Gastrocnemius medialis (tissue), 4 donors: ENCODE data around the gene KRTAP10-7. TPM values are rescaled to one million over a fixed set of nuclear protein-coding genes. Genes with fewer than 3 reads are reported as not detected.
"Not testable (repeated sequence)": the region's sequence is repeated elsewhere in the genome, so short reads cannot be mapped to it uniquely, and the experiment has no call there.

ENCODE experiments used
- ATAC-seq, 2 donors: fragments of 150-250 bp; one replicate each; pipeline ENCODE4 v1.9.1; 2016
- DNase-seq, 2 donors: peaks; one replicate each; pipeline ENCODE4 v3.0.0-alpha.2; 2019
- H3K27ac ChIP-seq, 4 donors: fragments of 200-600 bp; sonication (generic); 1 replicate in 1 of 4; 2 replicates in 3 of 4; pipeline ENCODE4 v1.5.1; 2016 to 2018; ENCODE audit warnings: mild to moderate bottlenecking in 2 of 4, moderate library complexity in 1 of 4
- H3K27me3 ChIP-seq, 3 donors: fragments of 200-600 bp; sonication (generic) in 2 of 3; 1 replicate in 1 of 3; 2 replicates in 2 of 3; pipeline versions ENCODE4 v1.5.1 to v1.6.0; 2016 to 2019; ENCODE audit warnings: mild to moderate bottlenecking in 1 of 3, moderate library complexity in 1 of 3
- H3K36me3 ChIP-seq, 2 donors: fragments of 200-600 bp; sonication (generic) in 1 of 2; one replicate each; pipeline ENCODE4 v1.5.1; 2017 to 2018
- H3K4me1 ChIP-seq, 2 donors: fragments of 200-600 bp; sonication (generic) in 1 of 2; one replicate each; pipeline ENCODE4 v1.5.1; 2016 to 2017; ENCODE audit warnings: mild to moderate bottlenecking in 2 of 2
- H3K4me3 ChIP-seq, 4 donors: fragments of 200-600 bp; sonication (generic) in 3 of 4; 1 replicate in 1 of 4; 2 replicates in 3 of 4; pipeline ENCODE4 v1.5.1; 2016 to 2019; ENCODE audit warnings: mild to moderate bottlenecking in 2 of 4
- H3K9me3 ChIP-seq, 3 donors: fragments of 200-600 bp; sonication (generic) in 2 of 3; 1 replicate in 1 of 3; 2 replicates in 2 of 3; pipeline ENCODE4 v1.5.1; 2016 to 2019
- CTCF ChIP-seq, 5 experiments: fragments of 450-650 bp in 3 of 5; fragments of 200-600 bp in 2 of 5; sonication (generic) in 2 of 5; IDR thresholded peaks in 4 of 5; conservative IDR thresholded peaks in 1 of 5; 1 replicate in 4 of 5; 2 replicates in 1 of 5; pipeline ENCODE4 v1.5.1; 2016 to 2019; ENCODE audit warnings: antibody characterized with exemption in 5 of 5, mild to moderate bottlenecking in 3 of 5, moderate library complexity in 3 of 5
- POLR2A ChIP-seq, 2 donors: fragments of 450-650 bp; IDR thresholded peaks; one replicate each; pipeline ENCODE4 v1.6.1; 2017; ENCODE audit warnings: antibody characterized with exemption in 2 of 2, mild to moderate bottlenecking in 2 of 2, moderate library complexity in 2 of 2
- in situ Hi-C, 4 donors: fragments of 200-750 bp; cut with MboI; loops; one replicate each; pipeline versions ENCODE4 v1.15.0 to v1.8.0; 2017; ENCODE audit warnings: low sequenced_read_pairs in 4 of 4
- intact Hi-C: fragments of 100-400 bp; cut with DNase I; formaldehyde crosslinking; loops from one replicate; pipeline ENCODE4 v1.15.1; 2023; ENCODE audit warnings: low total_unique reads
- total RNA-seq, 4 donors: library from RNA; depleted of rRNA; stranded (reverse); fragments of >200 nt; gene quantifications; one replicate each; pipeline versions ENCODE4 v1.1.0 to v1.2.3, GENCODE V29; 2016

KRTAP10-7 gene
- total RNA-seq, 4 donors from 2014 or later: not detected

DNA sequence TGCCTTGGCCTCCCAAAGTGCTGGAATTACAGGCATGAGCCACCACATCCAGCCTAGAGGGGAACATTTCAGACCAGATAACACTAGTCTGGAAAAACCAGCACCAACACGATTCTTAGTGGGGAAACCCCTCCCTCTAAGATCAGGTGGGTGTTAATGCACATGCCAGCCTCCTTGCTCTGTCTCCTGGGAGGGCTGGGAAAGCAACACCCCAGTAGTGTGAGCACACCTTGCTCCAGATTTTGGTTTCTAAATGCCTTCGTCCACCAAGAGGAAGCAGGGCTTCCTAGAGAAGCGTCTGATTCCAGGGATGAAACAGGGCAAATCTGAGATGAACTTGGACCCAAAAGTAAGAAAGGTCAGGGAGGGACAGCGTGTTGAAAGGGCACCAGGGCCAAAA lies 29.1 kb upstream of the KRTAP10-7 start:
- ATAC-seq: no peak
- no peak for DNase-seq
- no peak for TF ChIP-seq CTCF (IDR thresholded peaks at IDR 0.05 in 4 of 5, conservative IDR thresholded peaks at IDR 0.05 in 1 of 5)
- in situ Hi-C loops: no loop called here
- Histone ChIP-seq H3K9me3 (no peaks in the 10 kb centered on the region), H3K4me3 (no peak overlapping the region), H3K36me3 (no peaks in the 10 kb centered on the region), H3K27ac (no peak overlapping the region), H3K4me1 (no peaks in the 10 kb centered on the region), H3K27me3 (peaks cover 0 to 26% (median 2%) of the 10 kb centered on the region in 3 donors)
- intact Hi-C loops: no loop called here

DNA sequence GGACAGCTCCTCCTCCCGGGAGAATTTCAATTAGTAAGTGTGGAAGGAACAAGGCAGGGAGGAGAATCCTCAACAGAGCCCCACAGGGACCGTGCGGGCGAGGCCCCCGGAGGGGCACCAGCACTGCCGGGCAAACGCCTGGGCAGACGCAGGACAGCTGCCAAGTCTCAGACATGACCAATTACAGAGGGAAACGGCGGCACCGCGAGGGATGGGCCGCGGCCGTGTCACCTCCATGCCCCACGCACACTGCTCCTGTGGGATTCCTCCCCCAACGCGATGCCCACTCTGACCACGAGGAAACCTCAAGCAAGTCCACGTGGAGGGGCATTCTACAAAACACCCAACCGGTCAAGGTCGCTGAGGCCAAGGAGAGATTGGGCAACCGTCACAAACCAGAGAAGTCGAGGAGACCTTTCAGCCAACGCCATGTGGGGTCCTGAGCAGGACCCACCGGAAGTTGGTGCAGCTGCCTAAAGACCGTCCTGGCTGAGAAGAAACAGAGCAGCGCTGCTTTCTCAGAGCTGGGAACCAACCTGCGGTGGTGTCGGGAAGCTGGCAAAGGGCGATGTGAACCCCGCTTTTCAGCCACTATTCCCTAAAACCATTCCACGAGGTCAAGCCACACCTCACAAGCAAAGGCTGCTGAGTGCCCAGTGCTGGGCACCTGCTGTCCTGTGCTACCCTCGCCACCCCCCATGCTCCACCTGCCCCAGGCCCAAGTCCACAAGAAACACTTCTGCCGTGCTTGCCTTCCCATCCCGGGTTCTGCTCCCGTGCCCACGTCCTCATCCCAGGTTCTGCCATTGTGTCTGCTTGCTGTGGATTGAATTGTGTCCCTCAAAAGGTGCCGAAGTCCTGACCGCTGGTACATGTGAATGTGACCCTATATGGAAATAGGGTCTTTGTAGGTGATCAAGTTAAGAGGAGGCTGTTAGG lies 28.3 kb upstream of the KRTAP10-7 start:
- Histone ChIP-seq H3K4me3 (no peak overlapping the region), H3K27ac (no peak overlapping the region), H3K9me3 (no peaks in the 10 kb centered on the region), H3K4me1 (no peaks in the 10 kb centered on the region), H3K27me3 (peaks cover 0 to 23% (median 2%) of the 10 kb centered on the region in 3 donors), H3K36me3 (no peaks in the 10 kb centered on the region)
- in situ Hi-C loops (no loop called here), intact Hi-C loops (no loop called here)
- TF ChIP-seq POLR2A (IDR thresholded peaks at IDR 0.05) (no peak), CTCF (IDR thresholded peaks at IDR 0.05 in 4 of 5, conservative IDR thresholded peaks at IDR 0.05 in 1 of 5) (no peak)
- ATAC-seq: no peak
- DNase-seq: no peak

GRCh38 chr21:44572959-44573583 lies 27.3 kb upstream of the KRTAP10-7 start:
- intact Hi-C loops (no loop called here), in situ Hi-C loops (no loop called here)
- Histone ChIP-seq H3K27ac (no peak overlapping the region), H3K9me3 (no peaks in the 10 kb centered on the region), H3K27me3 (peaks cover 0 to 20% (median 2%) of the 10 kb centered on the region in 3 donors), H3K36me3 (no peaks in the 10 kb centered on the region), H3K4me1 (no peaks in the 10 kb centered on the region), H3K4me3 (no peak overlapping the region)
- TF ChIP-seq CTCF (IDR thresholded peaks at IDR 0.05 in 4 of 5, conservative IDR thresholded peaks at IDR 0.05 in 1 of 5) (no peak), POLR2A (IDR thresholded peaks at IDR 0.05) (no peak)
- ATAC-seq: no peak
- no peak for DNase-seq

DNA sequence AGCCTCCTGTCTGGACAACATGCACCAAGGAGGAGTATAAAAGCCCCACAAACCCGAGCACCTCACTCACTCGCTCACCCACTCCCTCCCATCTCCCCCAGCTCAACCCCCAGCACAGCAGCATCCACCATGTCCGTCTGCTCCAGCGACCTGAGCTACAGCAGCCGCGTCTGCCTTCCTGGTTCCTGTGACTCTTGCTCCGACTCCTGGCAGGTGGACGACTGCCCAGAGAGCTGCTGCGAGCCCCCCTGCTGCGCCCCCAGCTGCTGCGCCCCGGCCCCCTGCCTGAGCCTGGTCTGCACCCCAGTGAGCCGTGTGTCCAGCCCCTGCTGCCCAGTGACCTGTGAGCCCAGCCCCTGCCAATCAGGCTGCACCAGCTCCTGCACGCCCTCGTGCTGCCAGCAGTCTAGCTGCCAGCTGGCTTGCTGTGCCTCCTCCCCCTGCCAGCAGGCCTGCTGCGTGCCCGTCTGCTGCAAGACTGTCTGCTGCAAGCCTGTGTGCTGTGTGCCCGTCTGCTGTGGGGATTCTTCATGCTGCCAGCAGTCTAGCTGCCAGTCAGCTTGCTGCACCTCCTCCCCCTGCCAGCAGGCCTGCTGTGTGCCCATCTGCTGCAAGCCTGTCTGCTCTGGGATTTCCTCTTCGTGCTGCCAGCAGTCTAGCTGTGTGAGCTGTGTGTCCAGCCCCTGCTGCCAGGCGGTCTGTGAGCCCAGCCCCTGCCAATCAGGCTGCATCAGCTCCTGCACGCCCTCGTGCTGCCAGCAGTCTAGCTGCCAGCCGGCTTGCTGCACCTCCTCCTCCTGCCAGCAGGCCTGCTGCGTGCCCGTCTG lies 26.6 kb upstream of the KRTAP10-7 start, which contains the start of gene KRTAP10-4:
Gene KRTAP10-4, plus strand, starts transcription at position 100 of the 827 bp plus-strand sequence. Its CDS starts 30 bp downstream, at position 130.
- H3K9me3 ChIP-seq, H3K36me3 ChIP-seq, H3K4me3 ChIP-seq, ATAC-seq, in situ Hi-C loops, H3K27ac ChIP-seq, intact Hi-C loops, H3K4me1 ChIP-seq, DNase-seq: not testable (repeated sequence)
- peaks cover 0 to 18% (median 2%) of the 10 kb centered on the region in 3 donors for H3K27me3 ChIP-seq
